Fibroblast of mammary gland (primary cell): ENCODE measurements around the gene MCM3.

Experiments
- DNase-seq: peaks from one replicate; pipeline ENCODE4 v3.0.0-alpha.2; 2010; ENCODE audit warnings: low read depth
- H3K4me3 ChIP-seq: 2 replicates; pipeline ENCODE4 v1.5.1; 2011; ENCODE audit warnings: low read depth, mild to moderate bottlenecking, low read length, moderate library complexity; ENCODE audit not compliant: control insufficient read depth
- CTCF ChIP-seq: conservative IDR thresholded peaks from 2 replicates; pipeline ENCODE4 v1.5.1; 2011; ENCODE audit warnings: low read depth, low read length, inconsistent platforms; ENCODE audit not compliant: control insufficient read depth, insufficient read depth

MCM3 gene

DNA sequence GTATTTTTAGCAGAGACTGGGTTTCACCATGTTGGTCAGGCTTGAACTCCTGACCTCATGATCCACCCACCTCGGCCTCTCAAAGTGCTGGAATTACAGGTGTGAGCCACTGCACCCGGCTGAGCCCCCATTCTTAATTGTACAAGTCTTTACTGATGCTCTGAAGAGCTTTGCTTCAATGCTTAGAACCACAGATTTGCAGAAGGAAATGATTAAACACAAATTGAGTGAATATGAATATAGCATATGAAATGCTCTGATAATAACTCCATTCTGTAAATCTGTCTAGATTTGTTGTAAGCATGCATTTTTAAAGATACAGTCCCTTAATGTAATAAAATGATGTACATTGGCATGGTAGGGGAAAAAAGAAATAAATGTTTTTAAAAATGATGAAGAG is 4.3 kb upstream of the MCM3 start:
- no peak for TF ChIP-seq CTCF
- DNase-seq, result no peak
- no peak overlapping the region for H3K4me3 ChIP-seq

- no peak for DNase-seq
- no peak overlapping the region for H3K4me3 ChIP-seq
- no peak for TF ChIP-seq CTCF
These were observed 3.7 kb upstream of the MCM3 start for GRCh38 chr6:52288216-52288615.

- DNase-seq, result peak; percentile 77
- TF ChIP-seq CTCF, result peak; percentile 97
These were observed 2.4 kb upstream of the MCM3 start for GRCh38 chr6:52286798-52287432.

DNA sequence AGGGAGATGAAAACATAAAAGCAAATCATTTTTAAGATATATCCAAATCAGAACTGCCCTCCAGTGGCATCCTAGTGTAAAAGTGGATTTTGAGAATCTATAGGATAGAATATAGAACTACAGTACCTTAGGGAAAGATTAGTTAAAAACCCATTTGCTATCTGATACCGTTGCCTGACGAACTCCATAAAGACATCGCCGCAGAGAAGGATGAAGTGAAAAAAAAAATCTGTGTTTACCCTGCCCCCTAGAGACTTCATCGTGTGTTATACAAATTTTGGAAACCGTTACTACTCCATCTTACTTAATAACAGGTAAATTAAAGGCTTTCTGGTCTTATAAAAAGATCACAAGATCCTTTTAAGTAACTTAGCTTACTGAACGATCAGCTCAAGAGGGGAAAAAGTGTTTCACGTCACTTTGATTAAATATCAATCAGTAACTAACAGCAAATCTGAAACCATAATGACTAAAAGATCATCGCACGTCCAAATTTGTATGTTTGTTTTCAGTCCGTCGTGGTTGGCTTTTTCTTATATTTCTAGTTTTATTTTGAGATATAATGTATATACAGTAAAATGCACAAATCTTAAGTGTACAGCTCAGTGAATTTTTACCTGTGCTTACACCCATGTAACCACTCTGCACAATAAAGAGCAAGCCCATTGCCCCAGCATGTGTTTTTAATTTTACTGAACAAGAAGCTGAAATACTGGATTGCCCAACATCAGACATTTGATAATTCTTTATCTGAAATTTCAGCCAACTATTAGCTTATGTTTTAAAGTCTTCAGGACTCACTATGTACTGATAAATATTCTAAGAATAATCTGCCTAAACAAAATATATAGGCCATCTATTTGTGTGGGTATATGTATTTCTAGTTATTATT is 881 bp upstream of the MCM3 start:
- peak; percentile 18 for TF ChIP-seq CTCF
- H3K4me3 ChIP-seq, result peak overlapping the region; percentile 73
- peak; percentile 63 for DNase-seq

More at GRCh38 chr6:52286798-52287432, 2.4 kb upstream of the MCM3 start:
- H3K4me3 ChIP-seq, result no peak overlapping the region

GRCh38 chr6:52284131-52284459 is 447 bp downstream of the MCM3 start:
- peak overlapping the region; percentile 73 for H3K4me3 ChIP-seq
- DNase-seq, result peak; percentile 21
- no peak for TF ChIP-seq CTCF

GRCh38 chr6:52283111-52283510 is 1.4 kb downstream of the MCM3 start:
- no peak for DNase-seq
- no peak for TF ChIP-seq CTCF
- H3K4me3 ChIP-seq, result peak overlapping the region; percentile 73
